WTC11 (cell line): ENCODE measurements around the gene ABCA3.

Experiments
- JUN ChIP-seq: sonication (generic); formaldehyde crosslinking; IDR thresholded peaks from 2 replicates; pipeline ENCODE4 v1.8.0; 2023; ENCODE audit warnings: mild to moderate bottlenecking, missing genetic modification reagents
- TF ChIP-seq, protein P1 (sequence below): fragments of 200-600 bp; IDR thresholded peaks from 2 replicates; pipeline ENCODE4 v1.8.0; 2022; ENCODE audit warnings: antibody characterized with exemption
- TF ChIP-seq, protein P2 (sequence below): fragments of 250-450 bp; sonication (Bioruptor Pico); IDR thresholded peaks from 2 replicates; pipeline ENCODE4 v1.9.0; 2021; ENCODE audit warnings: mild to moderate bottlenecking
- TF ChIP-seq, protein P3 (sequence below): sonication (generic); formaldehyde crosslinking; IDR thresholded peaks from 2 replicates; pipeline ENCODE4 v1.8.0; 2022; ENCODE audit warnings: mild to moderate bottlenecking, missing genetic modification reagents

DNA sequence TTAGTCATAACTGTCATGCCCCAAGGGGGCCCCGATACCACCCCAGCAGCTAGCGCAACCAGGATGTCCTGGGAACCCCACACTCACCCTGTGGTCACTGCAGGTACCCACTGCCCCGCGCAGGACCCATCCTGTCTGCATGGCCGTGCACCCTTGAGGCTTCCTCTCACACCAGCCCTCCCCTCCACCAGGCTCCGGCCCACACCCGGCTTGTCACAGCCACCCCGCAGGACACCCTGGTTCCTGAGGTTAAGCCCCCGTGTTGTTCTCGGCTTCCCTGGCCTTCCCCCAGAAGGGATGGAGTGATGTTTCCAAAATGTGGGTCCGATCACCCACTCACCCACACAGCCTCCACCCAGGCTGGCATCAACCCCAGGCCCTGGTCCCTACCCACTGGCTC is 96.7 kb downstream of the ABCA3 start:
- TF ChIP-seq JUN (CRISPR knock-in tag): no peak
- TF ChIP-seq, protein P1, sequence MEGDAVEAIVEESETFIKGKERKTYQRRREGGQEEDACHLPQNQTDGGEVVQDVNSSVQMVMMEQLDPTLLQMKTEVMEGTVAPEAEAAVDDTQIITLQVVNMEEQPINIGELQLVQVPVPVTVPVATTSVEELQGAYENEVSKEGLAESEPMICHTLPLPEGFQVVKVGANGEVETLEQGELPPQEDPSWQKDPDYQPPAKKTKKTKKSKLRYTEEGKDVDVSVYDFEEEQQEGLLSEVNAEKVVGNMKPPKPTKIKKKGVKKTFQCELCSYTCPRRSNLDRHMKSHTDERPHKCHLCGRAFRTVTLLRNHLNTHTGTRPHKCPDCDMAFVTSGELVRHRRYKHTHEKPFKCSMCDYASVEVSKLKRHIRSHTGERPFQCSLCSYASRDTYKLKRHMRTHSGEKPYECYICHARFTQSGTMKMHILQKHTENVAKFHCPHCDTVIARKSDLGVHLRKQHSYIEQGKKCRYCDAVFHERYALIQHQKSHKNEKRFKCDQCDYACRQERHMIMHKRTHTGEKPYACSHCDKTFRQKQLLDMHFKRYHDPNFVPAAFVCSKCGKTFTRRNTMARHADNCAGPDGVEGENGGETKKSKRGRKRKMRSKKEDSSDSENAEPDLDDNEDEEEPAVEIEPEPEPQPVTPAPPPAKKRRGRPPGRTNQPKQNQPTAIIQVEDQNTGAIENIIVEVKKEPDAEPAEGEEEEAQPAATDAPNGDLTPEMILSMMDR: no peak
- TF ChIP-seq, protein P2, sequence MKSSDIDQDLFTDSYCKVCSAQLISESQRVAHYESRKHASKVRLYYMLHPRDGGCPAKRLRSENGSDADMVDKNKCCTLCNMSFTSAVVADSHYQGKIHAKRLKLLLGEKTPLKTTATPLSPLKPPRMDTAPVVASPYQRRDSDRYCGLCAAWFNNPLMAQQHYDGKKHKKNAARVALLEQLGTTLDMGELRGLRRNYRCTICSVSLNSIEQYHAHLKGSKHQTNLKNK: no peak
- TF ChIP-seq, protein P3, sequence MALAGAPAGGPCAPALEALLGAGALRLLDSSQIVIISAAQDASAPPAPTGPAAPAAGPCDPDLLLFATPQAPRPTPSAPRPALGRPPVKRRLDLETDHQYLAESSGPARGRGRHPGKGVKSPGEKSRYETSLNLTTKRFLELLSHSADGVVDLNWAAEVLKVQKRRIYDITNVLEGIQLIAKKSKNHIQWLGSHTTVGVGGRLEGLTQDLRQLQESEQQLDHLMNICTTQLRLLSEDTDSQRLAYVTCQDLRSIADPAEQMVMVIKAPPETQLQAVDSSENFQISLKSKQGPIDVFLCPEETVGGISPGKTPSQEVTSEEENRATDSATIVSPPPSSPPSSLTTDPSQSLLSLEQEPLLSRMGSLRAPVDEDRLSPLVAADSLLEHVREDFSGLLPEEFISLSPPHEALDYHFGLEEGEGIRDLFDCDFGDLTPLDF (CRISPR knock-in tag): no peak
